GM15510 (cell line): Measurements from ENCODE around the gene MORN4.

ENCODE experiments used
- POLR2A ChIP-seq: IDR thresholded peaks from 3 replicates; pipeline ENCODE4 v1.6.1; 2011; ENCODE audit warnings: borderline replicate concordance; ENCODE audit not compliant: insufficient read length; ENCODE audit errors: extremely low read depth

Gene MORN4

DNA sequence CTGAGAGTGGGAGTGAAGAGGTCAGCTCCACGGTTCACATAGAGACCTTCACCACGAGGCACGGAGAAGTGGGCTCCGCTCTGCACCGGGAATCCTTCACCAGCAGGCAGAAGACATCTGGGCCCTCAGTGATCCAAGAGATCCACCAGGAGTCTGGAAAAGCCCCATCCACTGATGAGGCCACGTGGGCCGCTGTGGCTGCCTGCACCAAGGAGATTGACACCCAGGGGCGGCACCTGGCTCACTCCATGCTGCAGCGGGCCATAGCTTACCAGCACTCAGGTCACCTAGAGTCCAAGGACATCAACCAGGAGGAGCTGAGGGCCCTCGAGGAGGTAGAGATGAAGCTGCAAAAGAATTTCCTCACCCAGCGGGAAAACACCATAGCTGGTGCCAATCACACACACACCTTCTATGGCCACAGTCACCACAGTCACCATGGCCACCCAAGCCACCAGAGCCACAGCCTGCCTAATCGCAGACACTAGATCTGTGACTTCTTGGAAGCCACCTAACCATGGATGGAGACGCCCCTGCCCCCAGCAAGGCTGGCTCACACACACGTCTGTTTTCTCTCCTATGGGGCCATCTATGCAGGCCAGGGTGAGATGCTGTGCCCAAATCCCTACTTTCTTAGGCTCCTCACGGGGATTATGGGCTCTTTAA, 43.1 kb downstream of the MORN4 start:
- TF ChIP-seq POLR2A = no peak

DNA sequence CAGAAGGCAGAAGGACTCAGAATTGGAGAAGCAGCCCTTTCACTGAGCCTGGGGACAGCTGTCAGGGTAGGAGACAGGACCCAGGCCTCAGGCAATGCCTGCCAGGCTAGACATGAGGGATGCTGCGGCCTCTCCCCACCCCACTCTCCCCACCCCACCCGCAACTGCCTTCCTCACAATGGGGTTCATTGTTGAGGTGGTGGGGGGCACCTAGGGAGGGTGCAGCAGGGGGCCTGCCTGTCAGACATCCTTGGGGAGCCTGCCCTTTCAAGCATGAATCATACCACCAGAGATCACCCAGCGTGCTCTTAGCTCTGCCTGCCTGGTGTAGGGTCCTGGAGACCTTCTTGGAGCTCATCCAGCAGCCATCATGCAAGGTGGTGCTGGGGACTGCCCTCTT, 43.8 kb downstream of the MORN4 start, which contains the start of gene C10orf62:
Gene C10orf62, plus strand, starts transcription at position 243 of the 400 bp plus-strand sequence. CDS start 177 bp downstream, outside the sequence.
- TF ChIP-seq POLR2A = no peak

DNA sequence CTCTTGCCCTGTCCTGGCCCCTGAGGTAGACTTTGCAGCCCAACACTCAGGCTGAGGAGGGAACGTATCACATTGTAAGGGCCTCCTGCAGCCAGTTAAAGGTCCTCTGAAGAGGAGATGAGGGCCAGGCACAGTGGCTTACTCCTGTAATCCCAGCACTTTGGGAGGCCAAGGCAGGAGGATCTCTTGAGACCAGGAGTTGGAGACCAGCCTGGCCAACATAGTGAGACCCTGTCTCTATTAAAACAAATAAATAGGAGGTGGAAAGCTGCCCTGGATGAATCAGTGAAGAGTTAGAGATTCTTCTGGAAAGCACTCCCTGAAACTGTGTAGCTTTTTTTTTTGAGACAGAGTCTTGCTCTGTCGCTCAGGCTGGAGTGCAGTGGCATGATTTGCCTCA, 46.1 kb downstream of the MORN4 start:
- TF ChIP-seq POLR2A = no peak

DNA sequence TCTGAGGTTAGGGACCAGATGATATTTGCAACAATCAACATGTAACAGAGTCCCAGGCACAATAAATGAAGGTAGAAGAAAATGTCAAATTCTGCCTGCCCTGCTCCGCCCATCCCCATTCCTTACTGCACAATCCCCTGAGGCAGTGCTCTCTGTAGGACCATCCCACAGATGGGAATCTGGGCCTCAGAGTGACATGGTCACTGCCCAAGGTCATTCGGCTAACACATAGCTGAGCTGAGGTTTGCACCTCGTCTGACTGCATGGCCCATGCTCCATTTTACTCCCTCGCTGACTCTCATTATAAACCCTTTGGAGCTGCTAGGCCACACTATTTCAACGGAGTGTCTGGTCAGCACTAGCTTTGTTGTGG, 47.9 kb downstream of the MORN4 start:
- TF ChIP-seq POLR2A = no peak

DNA sequence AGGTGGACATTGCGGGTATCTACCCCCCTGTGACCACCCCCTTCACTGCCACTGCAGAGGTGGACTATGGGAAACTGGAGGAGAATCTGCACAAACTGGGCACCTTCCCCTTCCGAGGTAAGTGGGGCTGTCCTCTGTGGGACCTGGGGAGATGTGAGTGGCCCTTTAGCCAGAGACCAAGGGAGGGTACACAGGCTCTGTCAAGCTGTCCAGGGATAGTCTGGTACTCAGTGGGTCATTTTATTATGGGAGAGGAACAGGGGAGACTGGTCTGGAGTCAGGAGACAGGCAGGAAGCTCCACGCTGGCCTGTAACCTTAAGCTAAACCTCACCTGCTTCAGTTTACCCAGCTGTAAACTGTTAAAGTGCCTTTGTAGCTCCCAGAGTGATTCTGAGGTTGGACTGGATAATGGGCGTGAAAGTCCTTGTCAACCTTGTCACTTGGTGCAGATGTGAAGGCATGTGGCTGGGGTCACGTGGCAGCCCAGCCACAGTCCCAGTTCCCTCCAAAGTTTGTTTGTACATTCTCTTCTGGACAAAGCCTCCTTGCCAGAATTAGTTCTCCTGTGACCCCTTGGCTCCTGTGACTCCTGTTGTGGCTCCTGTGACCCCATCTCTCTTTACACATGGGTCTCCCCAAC, 48.4 kb downstream of the MORN4 start:
- no peak for TF ChIP-seq POLR2A

DNA sequence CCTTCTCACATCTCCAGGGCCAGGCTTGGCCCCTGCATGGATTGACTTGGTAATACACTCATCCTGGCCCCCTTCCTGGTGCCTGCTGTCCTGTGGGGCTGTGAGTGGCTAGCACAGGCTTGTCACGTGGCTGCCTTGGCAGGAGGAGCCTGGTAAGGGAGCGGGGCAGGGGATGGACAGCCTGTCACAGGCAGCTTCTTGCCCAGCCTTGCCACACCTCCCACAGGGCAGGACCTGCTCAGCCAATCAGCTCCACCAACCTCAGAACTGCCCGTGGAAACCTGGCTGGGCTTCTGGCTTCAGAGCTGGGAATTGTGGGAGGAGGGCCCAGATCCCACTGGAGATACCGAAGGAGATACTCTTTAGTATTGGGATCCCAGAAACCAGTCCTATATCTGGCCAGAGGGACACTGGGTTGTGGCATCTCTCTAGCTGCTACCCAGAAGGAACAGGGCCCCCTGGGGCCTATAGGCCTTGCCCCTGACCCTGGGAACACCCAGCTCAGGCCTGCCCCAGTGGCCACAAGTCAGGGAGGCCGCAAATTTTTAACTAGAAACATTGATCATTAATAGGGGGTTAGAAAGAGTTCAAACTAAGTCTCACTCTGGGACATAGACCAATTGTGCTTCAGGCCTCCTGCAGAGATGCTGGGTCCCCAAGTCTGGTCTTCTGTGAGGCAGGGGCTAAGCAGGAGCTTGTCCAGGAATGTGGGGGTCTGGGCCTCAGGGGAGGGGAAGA, 49.1 kb downstream of the MORN4 start, which contains the start of gene HOGA1:
Gene HOGA1, plus strand, starts transcription at position 330 of the 738 bp plus-strand sequence. Its CDS starts 315 bp downstream, at position 645.
- no peak for TF ChIP-seq POLR2A

DNA sequence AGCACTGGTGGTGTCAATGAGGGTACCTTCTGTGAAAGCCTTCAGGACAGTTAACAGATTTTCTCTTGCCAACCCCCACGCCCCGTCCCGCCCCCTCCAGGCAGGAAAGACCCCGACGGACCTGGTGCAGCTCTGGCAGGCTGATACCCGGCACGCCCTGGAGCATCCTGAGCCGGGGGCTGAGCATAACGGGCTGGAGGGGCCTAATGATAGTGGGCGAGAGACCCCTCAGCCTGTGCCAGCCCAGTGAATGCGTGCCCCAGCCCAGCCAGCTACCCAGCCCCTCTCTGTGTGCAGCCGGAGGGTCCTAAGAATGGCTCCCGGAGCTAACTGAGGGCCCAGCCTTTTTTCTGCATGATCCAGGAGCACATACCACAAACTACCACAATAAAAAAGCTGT, 49.8 kb downstream of the MORN4 start:
- TF ChIP-seq POLR2A = no peak

DNA sequence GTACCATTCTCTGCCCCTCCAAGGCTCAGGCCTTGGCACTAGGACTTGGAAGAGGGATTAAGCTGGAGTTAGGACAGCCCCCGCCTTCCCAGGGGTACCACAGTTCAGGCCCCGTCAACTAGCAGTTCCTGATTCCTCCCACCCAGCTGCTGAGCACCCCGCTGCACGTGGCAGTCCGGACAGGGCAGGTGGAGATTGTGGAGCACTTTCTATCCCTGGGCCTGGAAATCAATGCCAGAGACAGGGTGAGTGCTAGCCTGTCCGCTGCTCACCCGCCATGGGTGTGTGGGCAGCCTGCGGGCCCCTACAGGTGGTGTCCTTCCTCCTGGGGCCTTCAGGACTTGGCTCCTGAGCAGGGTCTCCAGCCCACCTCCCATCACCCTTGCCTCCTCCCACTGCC, 51.1 kb downstream of the MORN4 start:
- no peak for TF ChIP-seq POLR2A

DNA sequence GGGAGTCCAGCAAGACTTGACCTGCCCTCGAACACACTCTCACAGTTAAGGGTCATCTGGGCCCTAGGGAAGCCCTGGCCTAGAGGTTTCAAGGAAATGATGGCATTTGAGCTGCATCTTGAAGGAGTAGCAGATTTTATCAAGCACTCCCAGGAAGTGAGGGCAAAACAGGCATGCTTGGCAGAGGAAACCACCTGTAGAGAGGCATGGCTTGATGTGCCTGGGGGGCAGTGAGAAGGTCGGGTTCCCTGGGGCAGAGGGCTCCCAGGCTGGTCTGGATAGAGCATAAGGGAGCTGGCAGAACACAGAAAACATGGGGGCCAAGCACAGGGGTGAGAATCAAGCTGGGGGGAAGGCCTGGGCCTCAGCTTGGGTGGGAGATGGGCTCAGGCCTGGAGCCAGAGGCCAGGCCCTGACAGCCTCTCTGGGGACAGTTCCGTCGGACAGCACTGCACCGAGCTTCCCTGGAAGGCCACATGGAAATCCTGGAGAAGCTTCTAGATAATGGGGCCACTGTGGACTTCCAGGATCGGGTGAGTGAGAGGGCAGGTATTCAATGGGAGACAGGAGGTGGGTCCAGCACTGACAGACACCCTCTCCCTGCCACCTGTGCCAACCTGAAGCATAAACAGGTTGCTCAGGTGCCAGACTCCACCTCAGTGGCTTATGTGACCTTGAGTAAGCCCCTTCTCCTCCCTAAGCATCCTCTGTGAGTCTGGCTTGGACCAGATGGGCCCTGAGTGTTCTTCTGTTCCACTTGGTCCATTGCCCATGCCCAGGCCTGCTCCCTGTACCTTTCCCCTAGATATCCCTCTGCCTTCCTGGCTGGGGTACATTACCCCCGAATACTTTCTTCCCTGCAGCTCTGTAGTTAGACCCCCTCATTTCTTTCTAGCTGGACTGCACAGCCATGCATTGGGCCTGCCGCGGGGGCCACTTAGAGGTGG, 52.6 kb downstream of the MORN4 start:
- TF ChIP-seq POLR2A = no peak

DNA sequence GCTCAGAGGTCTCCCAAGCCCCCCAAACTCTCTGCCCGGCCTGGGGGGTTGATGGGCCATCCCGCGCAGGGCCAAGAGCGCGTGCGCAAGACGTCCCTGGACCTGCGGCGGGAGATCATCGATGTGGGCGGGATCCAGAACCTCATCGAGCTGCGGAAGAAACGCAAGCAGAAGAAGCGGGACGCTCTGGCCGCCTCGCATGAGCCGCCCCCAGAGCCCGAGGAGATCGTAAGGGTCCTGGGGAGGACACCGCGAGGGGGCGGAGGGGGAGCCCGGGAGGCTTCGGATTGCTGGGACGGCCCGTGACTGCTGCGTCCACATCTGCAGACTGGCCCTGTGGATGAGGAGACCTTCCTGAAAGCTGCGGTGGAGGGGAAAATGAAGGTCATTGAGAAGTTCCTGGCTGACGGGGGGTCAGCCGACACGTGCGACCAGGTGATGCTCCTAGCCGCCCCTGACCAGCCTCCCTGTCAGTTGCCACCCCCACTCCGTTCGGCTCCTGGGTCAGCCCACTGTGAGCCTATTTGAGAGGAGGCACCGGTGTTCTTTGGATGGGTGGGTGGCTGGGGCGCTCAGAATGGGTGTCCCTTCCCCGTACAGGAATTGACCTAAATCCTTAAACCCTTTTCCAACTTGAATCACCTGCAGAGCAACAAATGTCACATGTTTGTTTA, 55.0 kb downstream of the MORN4 start:
- no peak for TF ChIP-seq POLR2A

DNA sequence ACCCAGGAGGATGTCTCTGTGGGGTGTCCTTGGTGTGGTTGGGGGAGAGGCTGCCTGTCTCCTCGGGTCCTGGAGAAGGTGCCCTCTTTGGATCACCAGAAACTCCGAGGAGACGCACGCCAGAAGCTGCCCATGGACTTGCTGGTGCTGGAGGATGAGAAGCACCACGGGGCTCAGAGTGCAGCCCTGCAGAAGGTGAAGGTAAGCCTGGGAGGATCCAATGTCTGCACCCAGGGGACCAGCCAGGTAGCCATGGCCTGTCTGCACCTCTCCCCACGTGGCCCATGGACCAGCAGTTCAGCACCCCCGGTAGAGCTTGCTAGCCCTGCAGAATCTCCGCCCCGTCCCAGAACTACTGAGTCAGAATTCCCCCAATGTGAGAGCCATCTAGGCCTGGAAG, 55.6 kb downstream of the MORN4 start:
- TF ChIP-seq POLR2A = no peak

DNA sequence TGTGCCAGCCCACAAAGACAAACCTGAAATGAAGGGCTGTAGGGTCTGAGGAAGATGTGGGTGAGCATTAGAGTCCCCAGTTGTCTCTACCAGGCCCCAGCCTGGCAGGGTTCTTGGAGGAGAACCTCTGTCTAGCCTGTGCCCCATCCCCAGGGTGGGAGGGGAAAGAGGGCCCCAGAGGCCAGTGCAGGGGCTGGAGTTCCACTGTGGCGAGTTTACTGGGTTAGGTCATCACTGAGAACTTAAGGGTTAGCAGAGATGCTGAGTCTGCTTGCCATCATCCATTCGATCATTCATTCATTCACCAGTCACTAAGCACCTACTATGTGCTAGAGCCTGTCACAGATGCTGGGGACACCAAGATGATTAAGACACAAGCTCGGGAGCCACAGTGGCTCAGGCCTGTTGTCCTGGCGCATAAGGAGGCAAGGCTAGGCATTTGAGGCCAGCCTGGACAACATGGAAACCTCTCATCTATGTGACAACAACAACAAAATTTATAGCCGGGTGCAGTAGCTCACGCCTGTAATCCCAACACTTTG, 58.1 kb downstream of the MORN4 start:
- TF ChIP-seq POLR2A = no peak

DNA sequence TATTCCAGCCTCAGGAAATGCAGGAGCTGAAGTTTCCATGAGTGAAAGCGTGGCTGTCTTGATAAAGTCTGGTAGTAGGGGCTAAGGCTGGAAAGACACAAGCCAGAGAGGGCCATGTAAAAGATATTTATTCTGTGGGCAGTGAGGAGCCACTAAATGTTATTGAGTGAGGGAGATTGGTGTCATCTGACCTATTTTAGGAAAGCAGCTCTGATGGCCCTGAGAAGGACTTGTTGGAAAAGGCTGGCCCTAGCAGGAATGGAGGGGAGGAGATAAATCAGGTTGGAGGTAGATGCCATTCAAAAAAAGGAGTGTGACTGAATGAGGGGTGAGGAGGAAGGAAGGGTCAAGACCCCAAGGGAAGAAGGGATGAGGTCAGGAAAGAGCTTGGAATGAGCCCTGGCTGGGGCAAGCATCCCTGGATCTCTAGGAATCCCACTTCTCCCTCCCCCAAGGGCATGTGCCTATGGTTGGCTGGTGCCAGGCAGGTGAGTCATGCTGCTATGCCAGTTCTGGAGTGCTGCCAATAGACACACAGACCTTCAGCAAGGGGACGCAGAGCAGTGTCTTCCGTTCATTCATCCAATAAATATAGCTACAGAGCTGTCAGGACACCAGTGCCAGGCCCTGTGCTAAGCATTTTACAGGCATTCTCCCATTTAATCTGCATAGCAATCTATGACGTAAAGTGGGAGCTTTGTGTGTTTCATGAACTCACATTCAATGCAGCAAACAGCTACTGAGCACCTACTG, 58.8 kb downstream of the MORN4 start:
- no peak for TF ChIP-seq POLR2A

DNA sequence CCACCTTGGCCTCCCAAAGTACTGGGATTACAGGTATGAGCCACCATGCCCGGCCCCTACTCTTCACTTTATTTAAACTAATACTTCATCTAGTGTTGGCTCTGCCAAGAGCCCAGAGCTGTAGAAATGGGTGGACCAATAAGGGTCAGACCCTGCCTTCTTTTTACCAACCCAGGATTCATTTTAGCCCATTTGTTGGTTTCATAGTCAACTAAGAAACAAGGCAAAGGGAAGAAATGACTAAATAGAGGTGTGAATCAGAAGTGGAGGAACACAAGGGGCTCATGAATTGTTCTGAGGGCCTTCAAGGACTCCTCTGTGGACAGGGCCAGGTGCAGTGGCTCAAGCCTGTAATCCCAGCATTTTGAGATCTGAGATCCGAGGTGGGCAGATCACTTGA, 59.6 kb downstream of the MORN4 start:
- no peak for TF ChIP-seq POLR2A

DNA sequence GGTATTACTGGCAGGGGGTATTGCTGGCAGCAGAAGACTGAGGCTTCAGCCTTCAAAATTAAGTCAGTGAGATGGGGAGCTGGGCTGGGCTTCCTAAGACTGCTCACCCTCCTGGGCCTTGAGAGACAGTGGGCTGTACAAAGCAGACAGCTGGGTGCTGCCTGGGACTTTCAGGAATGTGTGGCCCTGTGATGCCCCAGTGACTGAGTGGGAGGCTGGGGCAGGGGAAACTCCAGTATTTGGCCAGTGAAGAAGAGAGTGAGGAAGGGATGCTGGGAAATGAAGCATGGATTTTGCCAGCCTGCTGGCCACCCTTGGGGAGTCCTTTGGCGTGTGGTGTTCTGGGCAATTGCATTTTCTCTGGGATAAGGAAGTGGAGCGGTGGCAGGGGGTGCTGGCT, 60.3 kb downstream of the MORN4 start:
- no peak for TF ChIP-seq POLR2A
